ENCODE data around the gene CDCP1. TPM values are rescaled to one million over a fixed set of nuclear protein-coding genes. Genes with fewer than 3 reads are reported as not detected.
A peak's percentile ranks its signal among the peaks of the same experiment; 100 is the strongest.
"Not testable (repeated sequence)": the region's sequence is repeated elsewhere in the genome, so short reads cannot be mapped to it uniquely, and the experiment has no call there.

CDCP1 gene
- total RNA-seq, 2 experiments from 2014 or later = 1.7 to 1.8 TPM

GRCh38 chr3:45148921-45149320 lies 2.7 kb upstream of the CDCP1 start:
- intact Hi-C loops (cut with DNase I, micrococcal nuclease) = loop anchor here (5.0 kb wide), 2 partner anchors 37 to 42 kb away; no protein-coding TSS in a partner anchor
- ChIA-PET POLR2A (no interaction called here), CTCF (no interaction called here)
- Histone ChIP-seq H3K9me3 (ENCODE audit: control insufficient read depth in 1 of 2, insufficient read depth in 1 of 2, low read length in 2 of 2) (peaks cover 4 to 9% of the 10 kb centered on the region in 2 experiments), H3K36me3 (ENCODE audit: insufficient read depth, low read length) (no peaks in the 10 kb centered on the region), H3K4me3 (ENCODE audit: low read length) (no peak overlapping the region), H3K27ac (ENCODE audit: low read depth in 1 of 2, low read length in 2 of 2) (no peak overlapping the region), H3K4me1 (ENCODE audit: insufficient read depth, low read length) (peaks cover 12% of the 10 kb centered on the region), H3K27me3 (ENCODE audit: control insufficient read depth in 1 of 2, insufficient read depth in 2 of 2, low read length in 2 of 2) (peaks cover 28 to 31% of the 10 kb centered on the region in 2 experiments)
- H3K36me3 Mint-ChIP-seq (ENCODE audit: low read depth) = peaks cover 4% of the 10 kb centered on the region
- DNase-seq (no peak), ATAC-seq (ENCODE audit: poor library complexity) (no peak)
- peaks cover 6% of the 10 kb centered on the region for H3K9me3 Mint-ChIP-seq
- peaks cover 31% of the 10 kb centered on the region for H3K27me3 Mint-ChIP-seq
- no peak overlapping the region for H3K27ac Mint-ChIP-seq
- peaks cover 19% of the 10 kb centered on the region for H3K4me1 Mint-ChIP-seq (ENCODE audit: low read depth)
- TF ChIP-seq CTCF (IDR thresholded peaks at IDR 0.05) = no peak
- peak overlapping the region; percentile 34 for H3K4me3 Mint-ChIP-seq

GRCh38 chr3:45145223-45145622 lies 955 bp downstream of the CDCP1 start:
- no peaks in the 10 kb centered on the region for H3K36me3 Mint-ChIP-seq (ENCODE audit: low read depth)
- peaks cover 56% of the 10 kb centered on the region for H3K27me3 Mint-ChIP-seq
- Histone ChIP-seq H3K36me3 (ENCODE audit: insufficient read depth, low read length) (no peaks in the 10 kb centered on the region), H3K4me3 (ENCODE audit: low read length) (peak overlapping the region; percentile 45), H3K27me3 (ENCODE audit: control insufficient read depth in 1 of 2, insufficient read depth in 2 of 2, low read length in 2 of 2) (peaks cover 32 to 47% of the 10 kb centered on the region in 2 experiments), H3K9me3 (ENCODE audit: control insufficient read depth in 1 of 2, insufficient read depth in 1 of 2, low read length in 2 of 2) (peaks cover 0 to 2% of the 10 kb centered on the region in 2 experiments), H3K4me1 (ENCODE audit: insufficient read depth, low read length) (peaks cover 12% of the 10 kb centered on the region), H3K27ac (ENCODE audit: low read depth in 1 of 2, low read length in 2 of 2) (no peak overlapping the region)
- no peaks in the 10 kb centered on the region for H3K9me3 Mint-ChIP-seq
- ChIA-PET CTCF (no interaction called here), POLR2A (interaction anchor here (0.7 to 1.3 kb wide), 3 partner anchors 9 to 104 kb away, joined by 3 to 5 read pairs (median 3); no protein-coding TSS in a partner anchor)
- intact Hi-C loops (cut with DNase I, micrococcal nuclease) = loop anchor here (5.0 kb wide), 2 partner anchors 33 to 38 kb away; no protein-coding TSS in a partner anchor
- no peak for TF ChIP-seq CTCF (IDR thresholded peaks at IDR 0.05)
- DNase-seq = no peak
- peak overlapping the region; percentile 38 for H3K27ac Mint-ChIP-seq
- ATAC-seq (ENCODE audit: poor library complexity) = no peak
- peak overlapping the region; percentile 84 for H3K4me3 Mint-ChIP-seq
- H3K4me1 Mint-ChIP-seq (ENCODE audit: low read depth) = peaks cover 30% of the 10 kb centered on the region

GRCh38 chr3:45143673-45144671 lies 2.2 kb downstream of the CDCP1 start:
- DNase-seq = peak in 1 of 14 experiments; percentile 13
- no peaks in the 10 kb centered on the region for H3K9me3 Mint-ChIP-seq
- peaks cover 32 to 47% of the 10 kb centered on the region in 2 experiments for H3K27me3 ChIP-seq (ENCODE audit: control insufficient read depth in 1 of 2, insufficient read depth in 2 of 2, low read length in 2 of 2)
- TF ChIP-seq CTCF (IDR thresholded peaks at IDR 0.05) = no peak
- no peak overlapping the region for H3K27ac ChIP-seq (ENCODE audit: low read depth in 1 of 2, low read length in 2 of 2)
- no peaks in the 10 kb centered on the region for H3K9me3 ChIP-seq (ENCODE audit: control insufficient read depth in 1 of 2, insufficient read depth in 1 of 2, low read length in 2 of 2)
- peaks cover 12% of the 10 kb centered on the region for H3K4me1 ChIP-seq (ENCODE audit: insufficient read depth, low read length)
- H3K36me3 ChIP-seq (ENCODE audit: insufficient read depth, low read length) = no peaks in the 10 kb centered on the region
- peaks cover 33% of the 10 kb centered on the region for H3K4me1 Mint-ChIP-seq (ENCODE audit: low read depth)
- CTCF ChIA-PET = no interaction called here
- ATAC-seq (ENCODE audit: poor library complexity) = peak; percentile 56
- POLR2A ChIA-PET = interaction anchor here (0.8 kb wide), 1 partner anchor 8 kb away, joined by 5 read pairs; no protein-coding TSS in a partner anchor
- no peaks in the 10 kb centered on the region for H3K36me3 Mint-ChIP-seq (ENCODE audit: low read depth)
- H3K4me3 Mint-ChIP-seq = peak overlapping the region; percentile 76
- peak overlapping the region; percentile 70 for H3K27ac Mint-ChIP-seq
- H3K4me3 ChIP-seq (ENCODE audit: low read length) = no peak overlapping the region
- intact Hi-C loops (cut with DNase I, micrococcal nuclease) = no loop called here
- peaks cover 59% of the 10 kb centered on the region for H3K27me3 Mint-ChIP-seq

GRCh38 chr3:45140770-45141155 lies 5.4 kb downstream of the CDCP1 start:
- H3K4me3 ChIP-seq (ENCODE audit: low read length); ATAC-seq (ENCODE audit: poor library complexity); H3K4me1 ChIP-seq (ENCODE audit: insufficient read depth, low read length); H3K9me3 Mint-ChIP-seq; H3K9me3 ChIP-seq (ENCODE audit: control insufficient read depth in 1 of 2, insufficient read depth in 1 of 2, low read length in 2 of 2); H3K27ac ChIP-seq (ENCODE audit: low read depth in 1 of 2, low read length in 2 of 2); POLR2A ChIA-PET; H3K36me3 ChIP-seq (ENCODE audit: insufficient read depth, low read length); H3K36me3 Mint-ChIP-seq (ENCODE audit: low read depth); DNase-seq; intact Hi-C loops (cut with DNase I, micrococcal nuclease); H3K4me3 Mint-ChIP-seq; H3K27ac Mint-ChIP-seq: not testable (repeated sequence)
- Mint-ChIP-seq H3K27me3 (peaks cover 44% of the 10 kb centered on the region), H3K4me1 (ENCODE audit: low read depth) (peaks cover 37% of the 10 kb centered on the region)
- H3K27me3 ChIP-seq (ENCODE audit: control insufficient read depth in 1 of 2, insufficient read depth in 2 of 2, low read length in 2 of 2) = peaks cover 19 to 32% of the 10 kb centered on the region in 2 experiments
- CTCF ChIA-PET = interaction anchor here (1.0 kb wide), 1 partner anchor 70 kb away, joined by 4 read pairs; no protein-coding TSS in a partner anchor
